ENCODE results near the gene BOLL.
A peak's percentile ranks its signal among the peaks of the same experiment; 100 is the strongest.
"Not testable (repeated sequence)": the region's sequence is repeated elsewhere in the genome, so short reads cannot be mapped to it uniquely, and the experiment has no call there.

Gene BOLL

GRCh38 chr2:197784956-197785941 lies at the start of gene BOLL:
Gene BOLL, minus strand, starts transcription at chr2:197785319. Its CDS starts 3,469 bp downstream, at chr2:197781850.
- DNase-seq, result no peak

GRCh38 chr2:197834771-197835170 lies 49.7 kb upstream of the BOLL start:
- not testable (repeated sequence) for DNase-seq

GRCh38 chr2:197828464-197829135 lies 43.5 kb upstream of the BOLL start:
- no peak for DNase-seq

- DNase-seq, result no peak
These were observed 42.5 kb upstream of the BOLL start for GRCh38 chr2:197827618-197828017.

- DNase-seq, result no peak
These were observed 37.2 kb upstream of the BOLL start for GRCh38 chr2:197822333-197822732.

- no peak for DNase-seq
These were observed 36.6 kb upstream of the BOLL start for GRCh38 chr2:197821550-197822289.

- no peak for DNase-seq
These were observed 29.4 kb upstream of the BOLL start for GRCh38 chr2:197814526-197814925.

- peak; percentile 16 for DNase-seq
These were observed 28.1 kb upstream of the BOLL start for GRCh38 chr2:197813093-197813787.

GRCh38 chr2:197810491-197810890 lies 25.4 kb upstream of the BOLL start:
- DNase-seq, result no peak

GRCh38 chr2:197810016-197810415 lies 24.9 kb upstream of the BOLL start:
- DNase-seq, result no peak

- no peak for DNase-seq
These were observed 23.9 kb upstream of the BOLL start for GRCh38 chr2:197809064-197809463.

- DNase-seq, result no peak
These were observed 20.9 kb upstream of the BOLL start for GRCh38 chr2:197805715-197806633.

GRCh38 chr2:197804758-197805714 lies 19.9 kb upstream of the BOLL start:
- DNase-seq, result no peak

GRCh38 chr2:197804049-197804757 lies 19.1 kb upstream of the BOLL start, which contains the start of gene PLCL1:
Gene PLCL1, plus strand, starts transcription at chr2:197804593.
- DNase-seq, result peak; percentile 91

GRCh38 chr2:197803033-197803444 lies 17.9 kb upstream of the BOLL start:
- no peak for DNase-seq

GRCh38 chr2:197801033-197801432 lies 15.9 kb upstream of the BOLL start:
- DNase-seq, result no peak

- DNase-seq, result no peak
These were observed 15.0 kb upstream of the BOLL start for GRCh38 chr2:197800091-197800490.

GRCh38 chr2:197799068-197799467 lies 13.9 kb upstream of the BOLL start:
- no peak for DNase-seq

GRCh38 chr2:197798187-197798586 lies 13.1 kb upstream of the BOLL start:
- DNase-seq, result no peak

Measured in stimulated activated CD4-positive, alpha-beta T cell treated with anti-CD3 and anti-CD28 coated beads, Interleukin-1b, Interleukin-23, amount 100 ng/mL, for 48 hours (primary cell).